Tibial artery (tissue), 4 donors: Measurements from ENCODE around the gene CCNL1.

Source experiments
- DNase-seq, 2 donors: peaks; one replicate each; pipeline ENCODE4 v3.0.0-alpha.2; 2019
- H3K27ac ChIP-seq, 2 donors: fragments of 200-600 bp; sonication (generic) in 1 of 2; 1 replicate in 1 of 2; 2 replicates in 1 of 2; pipeline ENCODE4 v1.5.1; 2018 to 2019; ENCODE audit warnings: mild to moderate bottlenecking in 1 of 2
- H3K27me3 ChIP-seq, 2 donors: fragments of 200-600 bp; sonication (generic) in 1 of 2; one replicate each; pipeline versions ENCODE4 v1.5.1 to v1.6.0; 2016 to 2019
- H3K36me3 ChIP-seq, 3 donors: fragments of 200-600 bp; sonication (generic) in 2 of 3; one replicate each; pipeline ENCODE4 v1.5.1; 2016 to 2019; ENCODE audit warnings: mild to moderate bottlenecking in 2 of 3
- H3K4me1 ChIP-seq, 4 donors: fragments of 200-600 bp; sonication (generic) in 2 of 4; 1 replicate in 3 of 4; 2 replicates in 1 of 4; pipeline ENCODE4 v1.5.1; 2016 to 2019
- H3K4me3 ChIP-seq, 2 donors: fragments of 200-600 bp; sonication (generic) in 1 of 2; 1 replicate in 1 of 2; 2 replicates in 1 of 2; pipeline ENCODE4 v1.5.1; 2018 to 2019; ENCODE audit warnings: mild to moderate bottlenecking in 2 of 2
- H3K9me3 ChIP-seq, 3 donors: fragments of 200-600 bp; sonication (generic) in 1 of 3; one replicate each; pipeline ENCODE4 v1.5.1; 2016 to 2019
- CTCF ChIP-seq, 2 experiments: fragments of 200-600 bp in 1 of 2; fragments of 450-650 bp in 1 of 2; IDR thresholded peaks; one replicate each; pipeline ENCODE4 v1.5.1; 2017 to 2019; ENCODE audit warnings: antibody characterized with exemption in 2 of 2, mild to moderate bottlenecking in 1 of 2, moderate library complexity in 1 of 2
- intact Hi-C: fragments of 100-400 bp; cut with DNase I; formaldehyde crosslinking; loops from one replicate; pipeline ENCODE4 v1.15.0; 2023; ENCODE audit warnings: low total_unique reads

CCNL1 gene

GRCh38 chr3:157123621-157124020 lies 36.3 kb downstream of the CCNL1 start:
- TF ChIP-seq CTCF (IDR thresholded peaks at IDR 0.05) = no peak
- Histone ChIP-seq H3K27me3 (peaks cover 0 to 4% of the 10 kb centered on the region in 2 donors), H3K36me3 (no peaks in the 10 kb centered on the region), H3K4me1 (peaks cover 0 to 8% (median 2%) of the 10 kb centered on the region in 4 donors), H3K27ac (no peak overlapping the region), H3K9me3 (no peaks in the 10 kb centered on the region), H3K4me3 (no peak overlapping the region)
- intact Hi-C loops = no loop called here
- DNase-seq = no peak

DNA sequence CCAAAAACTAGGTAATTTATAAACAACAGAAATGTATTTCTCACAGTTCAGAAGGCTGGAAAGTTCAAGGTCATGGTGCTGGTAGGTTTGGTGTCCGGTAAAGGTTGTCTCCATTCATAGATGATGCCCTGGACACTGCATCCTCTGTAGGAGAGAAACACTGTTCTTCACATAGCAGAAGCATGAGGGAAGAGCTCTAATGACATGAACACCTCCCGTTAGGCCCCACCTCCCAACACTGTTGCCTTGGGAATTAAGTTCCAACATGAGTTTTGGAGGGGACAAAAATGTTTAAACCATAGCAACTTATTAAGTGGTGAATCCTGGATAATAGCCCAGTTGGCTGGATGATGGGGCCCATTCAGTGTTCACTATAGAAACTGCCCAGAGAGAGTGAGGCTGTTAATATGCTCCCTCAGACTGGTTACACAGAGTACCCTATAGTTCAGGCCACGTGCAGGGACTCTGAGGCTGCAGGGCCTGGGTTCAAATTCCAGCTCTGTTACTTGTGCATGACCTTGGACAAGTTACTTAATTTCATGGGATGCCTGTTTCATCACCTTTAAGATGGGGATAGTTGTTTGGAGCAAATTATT lies 37.0 kb downstream of the CCNL1 start:
- Histone ChIP-seq H3K4me1 (peaks cover 0 to 2% (median 0%) of the 10 kb centered on the region in 4 donors), H3K27ac (no peak overlapping the region), H3K36me3 (no peaks in the 10 kb centered on the region), H3K9me3 (no peaks in the 10 kb centered on the region), H3K4me3 (no peak overlapping the region), H3K27me3 (peaks cover 0 to 4% of the 10 kb centered on the region in 2 donors)
- DNase-seq = no peak
- intact Hi-C loops = no loop called here
- TF ChIP-seq CTCF (IDR thresholded peaks at IDR 0.05) = no peak

DNA sequence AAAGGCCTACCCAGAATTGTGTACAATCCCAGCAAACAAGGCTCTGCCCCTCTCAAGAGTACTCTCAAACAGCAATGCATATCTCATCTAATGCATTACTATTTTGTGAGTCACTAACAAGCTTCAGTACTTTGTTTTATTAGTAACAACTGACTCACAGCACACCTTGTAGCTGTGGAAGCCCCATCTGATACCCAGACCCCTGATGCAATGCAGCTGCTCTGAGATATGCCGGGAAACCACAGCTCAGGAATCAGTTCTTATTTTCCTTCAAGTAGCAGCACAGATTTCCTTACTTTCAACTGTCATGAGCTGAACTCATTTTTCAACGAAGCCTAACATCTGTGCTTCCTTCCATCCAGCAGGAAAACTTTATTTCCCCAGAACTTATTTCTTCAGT lies 37.8 kb downstream of the CCNL1 start:
- no peak overlapping the region for H3K27ac ChIP-seq
- peaks cover 0 to 4% of the 10 kb centered on the region in 2 donors for H3K27me3 ChIP-seq
- DNase-seq = no peak
- no peaks in the 10 kb centered on the region for H3K36me3 ChIP-seq
- TF ChIP-seq CTCF (IDR thresholded peaks at IDR 0.05) = no peak
- H3K4me1 ChIP-seq = no peaks in the 10 kb centered on the region
- no peaks in the 10 kb centered on the region for H3K9me3 ChIP-seq
- H3K4me3 ChIP-seq = no peak overlapping the region
- intact Hi-C loops = no loop called here

GRCh38 chr3:157121522-157121921 lies 38.4 kb downstream of the CCNL1 start:
- H3K9me3 ChIP-seq = no peaks in the 10 kb centered on the region
- TF ChIP-seq CTCF (IDR thresholded peaks at IDR 0.05) = no peak
- H3K4me3 ChIP-seq = no peak overlapping the region
- H3K27me3 ChIP-seq = peaks cover 0 to 4% of the 10 kb centered on the region in 2 donors
- DNase-seq = no peak
- no peak overlapping the region for H3K27ac ChIP-seq
- no peaks in the 10 kb centered on the region for H3K4me1 ChIP-seq
- intact Hi-C loops = no loop called here
- no peaks in the 10 kb centered on the region for H3K36me3 ChIP-seq

DNA sequence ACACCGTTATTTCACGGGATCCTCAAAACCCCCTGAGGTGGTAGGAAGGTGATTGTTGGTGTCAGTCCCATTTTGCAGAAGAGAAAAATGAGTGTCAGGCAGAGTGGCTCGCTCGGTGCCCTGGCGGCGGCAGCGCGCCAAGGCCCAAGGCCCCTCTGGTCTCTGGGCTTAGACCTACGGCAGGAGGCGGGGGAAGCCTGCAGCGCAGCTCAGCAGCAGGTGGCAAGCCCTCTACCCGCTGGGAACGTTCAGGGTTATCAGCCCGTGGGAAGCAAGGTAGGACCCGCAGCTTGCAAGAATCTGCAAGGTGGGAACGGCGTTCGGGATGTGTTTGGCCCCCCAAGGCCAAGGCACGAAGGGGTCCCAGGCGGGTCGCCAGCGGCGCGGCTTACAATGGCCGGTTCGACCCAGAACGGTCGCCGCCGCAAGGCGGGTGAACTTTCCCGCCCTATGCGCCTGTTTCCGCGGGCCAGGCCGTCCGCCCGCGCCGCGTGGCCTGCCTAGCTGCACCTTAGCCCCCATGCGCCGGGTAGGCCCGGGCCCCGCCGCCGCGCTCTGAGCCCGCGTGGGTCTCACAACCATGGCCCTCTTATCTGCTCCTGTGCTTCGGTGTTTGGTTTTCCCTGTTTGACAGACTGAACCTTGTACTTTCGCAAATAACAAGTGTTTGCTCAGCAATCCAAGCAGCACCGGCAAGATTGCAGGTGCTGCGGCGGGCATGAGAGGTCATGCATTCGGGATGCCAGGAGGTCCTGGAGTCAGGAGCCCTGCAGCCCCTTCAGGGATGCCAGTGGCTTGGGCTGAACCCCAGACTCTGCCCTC lies 39.7 kb downstream of the CCNL1 start:
- no peak overlapping the region for H3K27ac ChIP-seq
- H3K27me3 ChIP-seq = peaks cover 0 to 4% of the 10 kb centered on the region in 2 donors
- DNase-seq = no peak
- no peaks in the 10 kb centered on the region for H3K36me3 ChIP-seq
- no peaks in the 10 kb centered on the region for H3K4me1 ChIP-seq
- intact Hi-C loops = no loop called here
- no peak for TF ChIP-seq CTCF (IDR thresholded peaks at IDR 0.05)
- H3K4me3 ChIP-seq = no peak overlapping the region
- no peaks in the 10 kb centered on the region for H3K9me3 ChIP-seq
